ENCODE data around the gene YWHAB. TPM values are rescaled to one million over a fixed set of nuclear protein-coding genes. Genes with fewer than 3 reads are reported as not detected.

The YWHAB gene
- total RNA-seq, 4 donors from 2014 or later, result 121 to 140 (median 130) TPM

GRCh38 chr20:44886266-44886651, 754 bp downstream of the YWHAB start:
- 0% methylated on average over 8 of the region's 8 CpGs for WGBS
- intact Hi-C loops (cut with DNase I), result loop anchor here (5.0 to 10.0 kb wide), 2 partner anchors 81 to 671 kb away; partner anchors contain the start of genes OSER1 and STK4

DNA sequence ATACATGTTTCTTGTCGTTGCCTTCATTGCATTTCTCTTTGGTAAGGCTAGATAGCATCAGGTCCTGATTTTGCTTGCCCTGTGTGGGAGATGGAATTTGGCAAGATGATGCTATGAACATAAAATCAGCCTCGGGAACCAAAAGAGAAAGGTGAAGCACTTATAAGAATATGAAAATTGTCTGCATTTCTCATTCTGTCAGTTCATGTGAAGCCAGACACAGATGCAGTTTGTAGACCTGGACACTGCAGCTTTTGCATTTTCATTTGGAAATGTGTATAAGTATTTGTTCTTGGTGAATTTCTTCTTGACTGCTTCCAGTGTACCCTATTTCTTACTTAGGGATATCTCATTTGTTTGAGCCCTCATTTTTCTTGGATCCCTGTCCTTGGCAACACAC, 1.3 kb downstream of the YWHAB start:
- no peak for DNase-seq (ENCODE audit: extremely low spot score)
- H3K9me3 ChIP-seq, result no peaks in the 10 kb centered on the region
- TF ChIP-seq POLR2AphosphoS5 (IDR thresholded peaks at IDR 0.05), result no peak
- TF ChIP-seq, protein P1, sequence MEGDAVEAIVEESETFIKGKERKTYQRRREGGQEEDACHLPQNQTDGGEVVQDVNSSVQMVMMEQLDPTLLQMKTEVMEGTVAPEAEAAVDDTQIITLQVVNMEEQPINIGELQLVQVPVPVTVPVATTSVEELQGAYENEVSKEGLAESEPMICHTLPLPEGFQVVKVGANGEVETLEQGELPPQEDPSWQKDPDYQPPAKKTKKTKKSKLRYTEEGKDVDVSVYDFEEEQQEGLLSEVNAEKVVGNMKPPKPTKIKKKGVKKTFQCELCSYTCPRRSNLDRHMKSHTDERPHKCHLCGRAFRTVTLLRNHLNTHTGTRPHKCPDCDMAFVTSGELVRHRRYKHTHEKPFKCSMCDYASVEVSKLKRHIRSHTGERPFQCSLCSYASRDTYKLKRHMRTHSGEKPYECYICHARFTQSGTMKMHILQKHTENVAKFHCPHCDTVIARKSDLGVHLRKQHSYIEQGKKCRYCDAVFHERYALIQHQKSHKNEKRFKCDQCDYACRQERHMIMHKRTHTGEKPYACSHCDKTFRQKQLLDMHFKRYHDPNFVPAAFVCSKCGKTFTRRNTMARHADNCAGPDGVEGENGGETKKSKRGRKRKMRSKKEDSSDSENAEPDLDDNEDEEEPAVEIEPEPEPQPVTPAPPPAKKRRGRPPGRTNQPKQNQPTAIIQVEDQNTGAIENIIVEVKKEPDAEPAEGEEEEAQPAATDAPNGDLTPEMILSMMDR (IDR thresholded peaks at IDR 0.05), result no peak
- TF ChIP-seq EP300 (IDR thresholded peaks at IDR 0.05), result no peak
- no peak for TF ChIP-seq POLR2A (IDR thresholded peaks at IDR 0.05; ENCODE audit: low read depth)
- peak overlapping the region in 3 of 4 donors; percentile 95 to 99 (median 98) for H3K27ac ChIP-seq (replicated peaks in 1 of 4)
- H3K27me3 ChIP-seq, result no peaks in the 10 kb centered on the region
- 0% methylated on average over 2 of the region's 2 CpGs for WGBS
- intact Hi-C loops (cut with DNase I), result loop anchor here (5.0 to 10.0 kb wide), 2 partner anchors 80 to 672 kb away; partner anchors contain the start of genes OSER1 and STK4
- peaks cover 55 to 66% (median 65%) of the 10 kb centered on the region in 4 donors for H3K4me1 ChIP-seq
- peaks cover 0 to 6% (median 0%) of the 10 kb centered on the region in 4 donors for H3K36me3 ChIP-seq
- H3K4me3 ChIP-seq, result peak overlapping the region; percentile 83 to 98 (median 90)

More at GRCh38 chr20:44886266-44886651, 754 bp downstream of the YWHAB start:
- DNase-seq (ENCODE audit: extremely low spot score), result no peak
- H3K27ac ChIP-seq (replicated peaks in 1 of 4), result peak overlapping the region; percentile 95 to 99 (median 98)
- peaks cover 0 to 6% (median 0%) of the 10 kb centered on the region in 4 donors for H3K36me3 ChIP-seq
- H3K4me3 ChIP-seq, result peak overlapping the region; percentile 83 to 98 (median 90)
- no peaks in the 10 kb centered on the region for H3K9me3 ChIP-seq
- TF ChIP-seq POLR2AphosphoS5 (IDR thresholded peaks at IDR 0.05) (no peak), EP300 (IDR thresholded peaks at IDR 0.05) (no peak), POLR2A (IDR thresholded peaks at IDR 0.05; ENCODE audit: low read depth) (no peak)
- TF ChIP-seq, protein P1 (IDR thresholded peaks at IDR 0.05), result no peak
- peaks cover 49 to 61% (median 60%) of the 10 kb centered on the region in 4 donors for H3K4me1 ChIP-seq
- no peaks in the 10 kb centered on the region for H3K27me3 ChIP-seq

DNA sequence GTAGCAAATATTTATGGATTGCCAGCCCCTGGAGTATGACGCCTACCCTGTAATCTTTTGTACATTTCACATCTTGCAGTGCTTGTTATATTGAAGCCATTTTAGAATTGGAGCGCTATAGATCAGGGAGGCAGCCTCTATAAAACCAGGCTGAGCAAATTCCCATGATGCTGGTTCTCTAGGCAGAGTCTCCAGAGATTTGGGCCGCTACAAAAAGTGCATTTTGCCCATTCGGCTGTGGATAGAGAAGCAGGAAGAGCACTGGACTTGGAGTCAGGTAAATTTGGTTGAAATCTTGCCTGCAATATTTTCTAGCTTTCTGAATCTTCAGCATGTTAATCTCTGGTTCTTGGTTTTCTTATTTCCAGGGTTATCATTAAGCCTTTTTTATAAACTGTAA, 2.0 kb downstream of the YWHAB start:
- no peak overlapping the region for H3K27ac ChIP-seq (replicated peaks in 1 of 4)
- peaks cover 59 to 69% (median 67%) of the 10 kb centered on the region in 4 donors for H3K4me1 ChIP-seq
- H3K27me3 ChIP-seq, result no peaks in the 10 kb centered on the region
- DNase-seq (ENCODE audit: extremely low spot score), result no peak
- no peaks in the 10 kb centered on the region for H3K9me3 ChIP-seq
- peaks cover 0 to 6% (median 0%) of the 10 kb centered on the region in 4 donors for H3K36me3 ChIP-seq
- TF ChIP-seq EP300 (IDR thresholded peaks at IDR 0.05) (no peak), POLR2AphosphoS5 (IDR thresholded peaks at IDR 0.05) (no peak), POLR2A (IDR thresholded peaks at IDR 0.05; ENCODE audit: low read depth) (no peak)
- TF ChIP-seq, protein P1 (IDR thresholded peaks at IDR 0.05), result no peak
- WGBS, result 53% methylated on average over 4 of the region's 4 CpGs
- peak overlapping the region; percentile 83 to 98 (median 90) for H3K4me3 ChIP-seq
- intact Hi-C loops (cut with DNase I), result loop anchor here (5.0 to 10.0 kb wide), 2 partner anchors 80 to 673 kb away; partner anchors contain the start of genes OSER1 and STK4

DNA sequence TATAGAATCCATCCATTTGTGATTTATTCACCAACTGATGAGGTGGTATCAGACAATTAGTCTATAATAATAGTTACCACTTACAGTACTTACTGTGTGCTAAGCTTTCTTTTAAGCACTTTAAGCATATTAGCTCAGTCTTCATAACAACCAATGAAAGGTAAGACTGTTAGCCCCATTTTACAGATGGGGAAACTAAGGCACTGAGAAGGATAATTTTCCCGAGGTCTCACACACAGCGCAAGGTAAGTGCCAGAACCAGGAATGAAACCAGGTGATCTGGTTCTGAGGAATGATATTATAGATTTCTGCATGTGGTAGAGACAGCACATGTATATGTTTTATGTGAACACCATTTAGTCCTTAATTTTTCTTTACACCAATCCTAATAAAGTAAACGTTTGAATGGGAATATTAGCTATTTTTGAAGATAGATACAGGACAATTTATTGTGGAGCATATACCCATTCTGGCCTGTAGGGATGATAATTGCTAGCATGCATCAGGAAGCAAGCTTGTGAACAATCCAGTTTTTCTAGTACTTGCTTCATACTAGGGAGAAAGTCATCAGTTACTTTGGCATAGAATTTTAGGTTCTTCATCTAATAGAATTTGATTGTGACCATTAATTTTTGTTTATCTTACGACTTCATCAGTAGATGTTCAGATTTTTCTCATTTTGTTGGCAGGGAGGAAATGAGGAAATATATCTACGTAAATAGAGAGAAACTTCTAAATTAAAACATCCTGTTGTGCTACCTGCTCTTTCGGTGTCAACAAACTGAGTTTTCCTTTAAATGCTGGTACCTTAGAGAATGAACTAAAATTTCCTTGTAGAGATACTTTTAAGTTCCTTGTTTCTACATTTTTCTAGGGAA, 3.0 kb downstream of the YWHAB start:
- intact Hi-C loops (cut with DNase I), result loop anchor here (5.0 to 10.0 kb wide), 2 partner anchors 79 to 674 kb away; partner anchors contain the start of genes OSER1 and STK4
- H3K27me3 ChIP-seq, result no peaks in the 10 kb centered on the region
- H3K4me3 ChIP-seq, result no peak overlapping the region
- H3K9me3 ChIP-seq, result no peaks in the 10 kb centered on the region
- 61% methylated on average over 6 of the region's 6 CpGs for WGBS
- peaks cover 0 to 6% (median 0%) of the 10 kb centered on the region in 4 donors for H3K36me3 ChIP-seq
- no peak for TF ChIP-seq EP300 (IDR thresholded peaks at IDR 0.05)
- no peak for TF ChIP-seq POLR2A (IDR thresholded peaks at IDR 0.05; ENCODE audit: low read depth)
- TF ChIP-seq POLR2AphosphoS5 (IDR thresholded peaks at IDR 0.05), result no peak
- TF ChIP-seq, protein P1 (IDR thresholded peaks at IDR 0.05), result peak in 1 of 3 experiments; percentile 29
- no peak overlapping the region for H3K27ac ChIP-seq (replicated peaks in 1 of 4)
- peaks cover 61 to 75% (median 70%) of the 10 kb centered on the region in 4 donors for H3K4me1 ChIP-seq
- DNase-seq (ENCODE audit: extremely low spot score), result no peak

Data from esophagus muscularis mucosa (tissue), 4 donors.